Esophagus muscularis mucosa (tissue), 4 donors: ENCODE measurements around the gene TGFBR3. TPM values are rescaled to one million over a fixed set of nuclear protein-coding genes. Genes with fewer than 3 reads are reported as not detected.

Experiments
- DNase-seq: peaks from one replicate; pipeline ENCODE4 v3.0.0-alpha.2; 2017; ENCODE audit errors: extremely low spot score
- H3K27ac ChIP-seq, 4 donors: fragments of 200-600 bp; sonication (generic); replicated peaks in 1 of 4; 1 replicate in 3 of 4; 2 replicates in 1 of 4; pipeline ENCODE4 v1.5.1; 2016 to 2019; ENCODE audit warnings: mild to moderate bottlenecking in 1 of 4
- H3K27me3 ChIP-seq, 4 donors: fragments of 200-600 bp; sonication (generic); one replicate each; pipeline versions ENCODE4 v1.5.1 to v1.6.0; 2016 to 2019
- H3K36me3 ChIP-seq, 4 donors: fragments of 200-600 bp; sonication (generic); one replicate each; pipeline ENCODE4 v1.5.1; 2016 to 2019
- H3K4me1 ChIP-seq, 4 donors: fragments of 200-600 bp; sonication (generic); one replicate each; pipeline ENCODE4 v1.5.1; 2016 to 2019
- H3K4me3 ChIP-seq, 4 donors: fragments of 200-600 bp; sonication (generic); 1 replicate in 2 of 4; 2 replicates in 2 of 4; pipeline ENCODE4 v1.5.1; 2016 to 2019; ENCODE audit warnings: mild to moderate bottlenecking in 4 of 4, moderate library complexity in 1 of 4
- H3K9me3 ChIP-seq, 4 donors: fragments of 200-600 bp; sonication (generic); 1 replicate in 3 of 4; 2 replicates in 1 of 4; pipeline ENCODE4 v1.5.1; 2016 to 2019
- CTCF ChIP-seq, 3 experiments: fragments of 200-600 bp in 2 of 3; fragments of 450-650 bp in 1 of 3; sonication (generic) in 2 of 3; IDR thresholded peaks; one replicate each; pipeline ENCODE4 v1.5.1; 2017 to 2019; ENCODE audit warnings: antibody characterized with exemption in 3 of 3, mild to moderate bottlenecking in 2 of 3, moderate library complexity in 1 of 3
- EP300 ChIP-seq: sonication (generic); formaldehyde crosslinking; IDR thresholded peaks from one replicate; pipeline ENCODE4 v1.6.1; 2017; ENCODE audit warnings: antibody characterized with exemption
- POLR2A ChIP-seq: fragments of 450-650 bp; IDR thresholded peaks from one replicate; pipeline ENCODE4 v1.6.1; 2017; ENCODE audit warnings: antibody characterized with exemption, moderate library complexity, mild to moderate bottlenecking, low read depth
- POLR2AphosphoS5 ChIP-seq, 2 donors: sonication (generic); formaldehyde crosslinking; IDR thresholded peaks; one replicate each; pipeline ENCODE4 v1.6.1; 2017; ENCODE audit warnings: antibody characterized with exemption in 2 of 2
- WGBS: methylation state at CpG from one replicate; pipeline ENCODE4 v1.1.5; 2018; 5-methylcytosine and 5-hydroxymethylcytosine counted together
- intact Hi-C: fragments of 100-400 bp; cut with DNase I; formaldehyde crosslinking; loops from one replicate; pipeline ENCODE4 v1.15.1; 2023
- total RNA-seq, 4 donors: library from RNA; depleted of rRNA; stranded (reverse); fragments of >200 nt; gene quantifications; one replicate each; pipeline versions ENCODE4 v1.1.0 to v1.2.1, GENCODE V29; 2016

TGFBR3 gene
- total RNA-seq, 4 donors from 2014 or later = 176 to 262 (median 188) TPM

- Histone ChIP-seq H3K27me3 (no peaks in the 10 kb centered on the region), H3K4me1 (peaks cover 51 to 84% (median 74%) of the 10 kb centered on the region in 4 donors), H3K9me3 (no peaks in the 10 kb centered on the region), H3K4me3 (no peak overlapping the region), H3K36me3 (no peaks in the 10 kb centered on the region), H3K27ac (peak overlapping the region; percentile 80 to 83 (median 82))
- intact Hi-C loops = loop anchor here (5.0 kb wide), 1 partner anchor 90 kb away; no protein-coding TSS in a partner anchor
- TF ChIP-seq EP300 = peak; percentile 82
- peak; percentile 65 to 84 for TF ChIP-seq POLR2AphosphoS5 (IDR thresholded peaks at IDR 0.05)
- TF ChIP-seq CTCF (IDR thresholded peaks at IDR 0.05) = no peak
- 65% methylated on average over 9 of the region's 9 CpGs for WGBS
- DNase-seq = peak; percentile 87
Measured at GRCh38 chr1:91827087-91827458, 58.9 kb downstream of the TGFBR3 start.

- no peak for DNase-seq
- no peaks in the 10 kb centered on the region for H3K9me3 ChIP-seq
- no peaks in the 10 kb centered on the region for H3K27me3 ChIP-seq
- no peak for TF ChIP-seq CTCF (IDR thresholded peaks at IDR 0.05)
- TF ChIP-seq POLR2AphosphoS5 (IDR thresholded peaks at IDR 0.05) = no peak
- no peak for TF ChIP-seq EP300
- TF ChIP-seq POLR2A = no peak
- H3K36me3 ChIP-seq = no peaks in the 10 kb centered on the region
- intact Hi-C loops = loop anchor here (5.0 kb wide), 1 partner anchor 89 kb away; no protein-coding TSS in a partner anchor
- H3K27ac ChIP-seq = peak overlapping the region; percentile 80 to 83 (median 82)
- H3K4me3 ChIP-seq = no peak overlapping the region
- WGBS = 72% methylated on average over 5 of the region's 5 CpGs
- peaks cover 49 to 84% (median 72%) of the 10 kb centered on the region in 4 donors for H3K4me1 ChIP-seq
Measured at GRCh38 chr1:91826649-91827048, 59.3 kb downstream of the TGFBR3 start.

- no peaks in the 10 kb centered on the region for H3K9me3 ChIP-seq
- DNase-seq = no peak
- 86% methylated on average over 6 of the region's 6 CpGs for WGBS
- no peak overlapping the region for H3K4me3 ChIP-seq
- H3K27ac ChIP-seq = peak overlapping the region; percentile 80 to 83 (median 82)
- H3K4me1 ChIP-seq = peaks cover 46 to 84% (median 70%) of the 10 kb centered on the region in 4 donors
- no peak for TF ChIP-seq CTCF (IDR thresholded peaks at IDR 0.05)
- TF ChIP-seq POLR2AphosphoS5 (IDR thresholded peaks at IDR 0.05) = no peak
- no peak for TF ChIP-seq POLR2A
- TF ChIP-seq EP300 = no peak
- H3K36me3 ChIP-seq = no peaks in the 10 kb centered on the region
- intact Hi-C loops = loop anchor here (5.0 kb wide), 1 partner anchor 89 kb away; no protein-coding TSS in a partner anchor
- H3K27me3 ChIP-seq = no peaks in the 10 kb centered on the region
Measured at GRCh38 chr1:91826248-91826647, 59.7 kb downstream of the TGFBR3 start.

GRCh38 chr1:91821126-91821868 is 64.7 kb downstream of the TGFBR3 start:
- no peak overlapping the region for H3K4me3 ChIP-seq
- intact Hi-C loops = no loop called here
- DNase-seq = no peak
- peak overlapping the region in 1 of 4 donors; percentile 6 for H3K27ac ChIP-seq
- TF ChIP-seq EP300 (no peak), POLR2A (no peak), POLR2AphosphoS5 (IDR thresholded peaks at IDR 0.05) (no peak), CTCF (IDR thresholded peaks at IDR 0.05) (no peak)
- no peaks in the 10 kb centered on the region for H3K9me3 ChIP-seq
- peaks cover 38 to 82% (median 60%) of the 10 kb centered on the region in 4 donors for H3K4me1 ChIP-seq
- H3K36me3 ChIP-seq = no peaks in the 10 kb centered on the region
- WGBS = 86% methylated on average over 6 of the region's 6 CpGs
- no peaks in the 10 kb centered on the region for H3K27me3 ChIP-seq
